DND-41 (cell line): Measurements from ENCODE around the gene MUC2.

Experiments used
- ATAC-seq: fragments of 200-7000 bp; cut with Tn5 transposase; 3 replicates; pipeline ENCODE4 v1.9.1; 2021; ENCODE audit warnings: low read depth; ENCODE audit not compliant: insufficient read depth
- DNase-seq: peaks from one replicate; pipeline ENCODE4 v3.0.0-alpha.2; 2020
- H2AFZ ChIP-seq: 2 replicates; pipeline ENCODE4 v1.6.0; 2012; ENCODE audit warnings: low read depth, low read length
- H3K27ac ChIP-seq: 2 replicates; pipeline ENCODE4 v1.5.1; 2012; ENCODE audit warnings: low read length, inconsistent platforms
- H3K27me3 ChIP-seq: fragments of 200-600 bp; sonication (generic); 2 replicates; pipeline ENCODE4 v1.6.0; 2012; ENCODE audit warnings: low read length, mild to moderate bottlenecking, inconsistent platforms; ENCODE audit not compliant: insufficient read depth, poor library complexity
- H3K36me3 ChIP-seq: 2 replicates; pipeline ENCODE4 v1.5.1; 2012; ENCODE audit warnings: low read length, inconsistent platforms; ENCODE audit not compliant: insufficient read depth
- H3K4me1 ChIP-seq: 2 replicates; pipeline ENCODE4 v1.5.1; 2012; ENCODE audit warnings: mild to moderate bottlenecking, low read length; ENCODE audit not compliant: insufficient read depth
- H3K4me2 ChIP-seq: 2 replicates; pipeline ENCODE4 v1.6.0; 2012; ENCODE audit warnings: mild to moderate bottlenecking, moderate library complexity, low read length, inconsistent platforms; ENCODE audit not compliant: insufficient read depth
- H3K4me3 ChIP-seq, 2 experiments: fragments of 200-600 bp in 1 of 2; shearing (Covaris generic) in 1 of 2; 2 replicates each; pipeline ENCODE4 v1.5.1; 2012 to 2016; ENCODE audit warnings: inconsistent platforms in 2 of 2, low read length in 2 of 2, mild to moderate bottlenecking in 2 of 2, low read depth in 1 of 2, moderate library complexity in 1 of 2
- H3K79me2 ChIP-seq: 2 replicates; pipeline ENCODE4 v1.6.0; 2012; ENCODE audit warnings: low read length, inconsistent platforms; ENCODE audit not compliant: insufficient read depth
- H3K9ac ChIP-seq: 2 replicates; pipeline ENCODE4 v1.6.0; 2012; ENCODE audit warnings: low read depth, mild to moderate bottlenecking, inconsistent platforms, low read length, moderate library complexity
- H3K9me3 ChIP-seq: 2 replicates; pipeline ENCODE4 v1.5.1; 2012; ENCODE audit warnings: low read length, moderate library complexity, mild to moderate bottlenecking, inconsistent platforms; ENCODE audit not compliant: insufficient read depth, severe bottlenecking
- H4K20me1 ChIP-seq: 2 replicates; pipeline ENCODE4 v1.6.0; 2012; ENCODE audit warnings: low read length; ENCODE audit not compliant: insufficient read depth
- EZH2 ChIP-seq: IDR thresholded peaks from 3 replicates; pipeline ENCODE4 v1.6.1; 2012; ENCODE audit warnings: borderline replicate concordance, low read depth, mild to moderate bottlenecking, moderate library complexity, low read length, inconsistent platforms; ENCODE audit not compliant: severe bottlenecking
- TF ChIP-seq, protein P1 (sequence below): IDR thresholded peaks from 2 replicates; pipeline ENCODE4 v1.5.1; 2012; ENCODE audit warnings: borderline replicate concordance, low read length, moderate library complexity, mild to moderate bottlenecking; ENCODE audit not compliant: poor library complexity, severe bottlenecking; ENCODE audit errors: extremely low read depth

MUC2 gene

DNA sequence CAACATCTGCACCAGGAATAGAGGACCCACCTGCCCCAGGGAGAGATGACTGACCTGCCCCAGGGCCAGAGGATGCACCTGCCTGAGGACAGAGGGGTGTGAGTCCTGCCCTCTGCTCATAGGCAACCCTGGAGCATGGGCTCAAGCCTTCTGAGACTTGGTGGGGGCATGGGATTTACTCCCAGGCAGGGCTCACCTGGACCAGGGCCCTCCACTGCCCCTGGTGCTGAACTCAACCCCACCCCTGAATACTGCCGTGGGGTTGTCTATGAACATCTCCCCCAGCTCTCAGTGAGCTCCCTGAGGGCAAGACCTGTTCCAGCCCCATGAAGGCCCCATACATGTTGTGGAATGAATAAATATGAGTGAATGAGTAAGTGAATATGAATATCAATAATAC lies 49.3 kb downstream of the MUC2 start:
- Histone ChIP-seq H3K4me1 (no peaks in the 10 kb centered on the region), H4K20me1 (no peaks in the 10 kb centered on the region), H3K4me2 (no peak overlapping the region), H2AFZ (no peak overlapping the region), H3K36me3 (no peaks in the 10 kb centered on the region), H3K79me2 (no peaks in the 10 kb centered on the region), H3K9me3 (no peaks in the 10 kb centered on the region), H3K27me3 (no peaks in the 10 kb centered on the region), H3K9ac (no peak overlapping the region), H3K4me3 (no peak overlapping the region), H3K27ac (no peak overlapping the region)
- DNase-seq (no peak), ATAC-seq (no peak)
- no peak for TF ChIP-seq EZH2
- TF ChIP-seq, protein P1, sequence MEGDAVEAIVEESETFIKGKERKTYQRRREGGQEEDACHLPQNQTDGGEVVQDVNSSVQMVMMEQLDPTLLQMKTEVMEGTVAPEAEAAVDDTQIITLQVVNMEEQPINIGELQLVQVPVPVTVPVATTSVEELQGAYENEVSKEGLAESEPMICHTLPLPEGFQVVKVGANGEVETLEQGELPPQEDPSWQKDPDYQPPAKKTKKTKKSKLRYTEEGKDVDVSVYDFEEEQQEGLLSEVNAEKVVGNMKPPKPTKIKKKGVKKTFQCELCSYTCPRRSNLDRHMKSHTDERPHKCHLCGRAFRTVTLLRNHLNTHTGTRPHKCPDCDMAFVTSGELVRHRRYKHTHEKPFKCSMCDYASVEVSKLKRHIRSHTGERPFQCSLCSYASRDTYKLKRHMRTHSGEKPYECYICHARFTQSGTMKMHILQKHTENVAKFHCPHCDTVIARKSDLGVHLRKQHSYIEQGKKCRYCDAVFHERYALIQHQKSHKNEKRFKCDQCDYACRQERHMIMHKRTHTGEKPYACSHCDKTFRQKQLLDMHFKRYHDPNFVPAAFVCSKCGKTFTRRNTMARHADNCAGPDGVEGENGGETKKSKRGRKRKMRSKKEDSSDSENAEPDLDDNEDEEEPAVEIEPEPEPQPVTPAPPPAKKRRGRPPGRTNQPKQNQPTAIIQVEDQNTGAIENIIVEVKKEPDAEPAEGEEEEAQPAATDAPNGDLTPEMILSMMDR: no peak
